Erythroblast (primary cell): Measurements from ENCODE around the gene AMPD3.
A peak's percentile ranks its signal among the peaks of the same experiment; 100 is the strongest.

Experiments
- DNase-seq, 2 experiments: peaks; one replicate each; lab custom pipeline; 2025; lab: John Stamatoyannopoulos, UW
- GATA1 ChIP-seq: IDR thresholded peaks from 2 replicates; pipeline ENCODE4 v1.6.1; 2011; ENCODE audit warnings: low read depth, mild to moderate bottlenecking, control low read depth, low read length, moderate library complexity
- POLR2A ChIP-seq: IDR thresholded peaks from 2 replicates; pipeline ENCODE4 v1.6.1; 2011; ENCODE audit warnings: mild to moderate bottlenecking, low read length

The AMPD3 gene

DNA sequence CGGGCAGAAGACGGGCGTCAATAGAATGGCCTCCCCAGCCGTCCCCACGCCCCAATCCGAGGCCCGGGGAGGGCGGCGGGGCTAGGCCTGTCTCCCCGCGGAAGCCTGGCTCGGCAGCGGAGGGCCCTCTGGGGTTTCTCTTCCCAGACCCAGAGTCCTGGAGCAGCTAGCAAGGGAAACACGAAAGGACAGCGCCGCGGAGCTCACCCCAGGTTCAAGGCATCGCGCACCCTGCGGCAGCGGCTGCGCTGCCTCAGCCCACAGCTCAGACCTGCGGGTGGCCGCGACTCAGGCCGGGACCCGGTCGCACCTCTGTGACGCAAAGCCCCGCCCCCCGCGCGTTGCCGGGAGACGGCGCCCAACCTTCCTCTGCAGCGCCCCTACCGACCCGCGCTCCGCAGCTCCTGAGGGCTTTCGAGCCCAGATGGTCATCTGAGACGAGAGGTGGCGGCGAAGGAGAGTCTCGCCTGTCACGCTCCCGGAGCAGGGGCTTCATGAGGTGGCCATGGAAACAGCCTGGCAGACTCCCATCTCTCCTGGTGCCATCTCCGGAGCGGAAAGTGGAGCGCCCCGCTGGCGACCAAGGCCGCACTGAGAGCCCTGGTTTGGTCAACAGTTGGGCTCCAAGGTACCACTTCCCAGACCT lies 86.0 kb downstream of the AMPD3 start, which contains the start of gene RNF141:
Gene RNF141, minus strand, starts transcription at position 273 of the 646 bp plus-strand sequence. CDS start 7,029 bp downstream, outside the sequence.
- no peak for TF ChIP-seq GATA1
- peak; percentile 94 for TF ChIP-seq POLR2A
- DNase-seq = peak; percentile 94 to 97

DNA sequence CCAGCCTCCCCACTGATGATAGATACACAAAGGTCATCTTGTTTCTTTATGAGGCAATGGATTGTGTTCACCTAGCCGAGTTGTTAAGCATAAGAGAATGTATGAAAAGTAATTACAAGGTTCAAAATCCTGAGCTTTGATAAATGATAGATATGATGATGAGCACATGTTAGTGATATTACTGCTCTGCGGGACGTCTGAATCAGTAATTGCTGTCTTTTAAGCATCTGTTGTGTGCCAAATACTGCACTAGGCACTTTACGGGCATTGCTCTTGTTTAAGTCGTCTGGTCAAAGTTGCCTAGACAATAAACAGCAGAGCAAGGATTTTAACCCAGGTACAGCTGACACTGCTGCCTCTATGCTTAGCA lies 86.5 kb downstream of the AMPD3 start:
- TF ChIP-seq GATA1 (no peak), POLR2A (no peak)
- DNase-seq = no peak

DNA sequence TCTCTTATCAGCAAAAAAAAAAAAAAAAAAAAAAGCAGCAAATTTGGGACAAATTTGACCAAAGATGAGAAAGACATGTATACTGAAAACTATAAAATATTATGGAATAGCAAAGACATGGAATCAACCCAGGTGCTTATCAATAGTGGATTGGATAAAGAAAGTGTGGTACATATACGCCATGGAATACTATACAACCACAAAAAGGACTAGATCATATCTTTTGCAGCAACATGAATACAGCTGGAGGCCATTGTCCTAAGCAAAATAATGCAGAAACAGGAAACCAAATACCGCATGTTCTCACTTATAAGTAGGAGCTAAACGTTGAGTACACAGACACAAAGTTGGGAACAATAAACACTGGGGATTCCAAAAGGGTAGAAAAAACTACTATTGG lies 87.7 kb downstream of the AMPD3 start:
- TF ChIP-seq POLR2A = no peak
- no peak for TF ChIP-seq GATA1
- no peak for DNase-seq

GRCh38 chr11:10543782-10544181 lies 88.7 kb downstream of the AMPD3 start:
- TF ChIP-seq POLR2A = no peak
- TF ChIP-seq GATA1 = no peak
- DNase-seq = no peak

GRCh38 chr11:10544491-10545465 lies 89.7 kb downstream of the AMPD3 start:
- DNase-seq = no peak
- TF ChIP-seq POLR2A (no peak), GATA1 (no peak)

DNA sequence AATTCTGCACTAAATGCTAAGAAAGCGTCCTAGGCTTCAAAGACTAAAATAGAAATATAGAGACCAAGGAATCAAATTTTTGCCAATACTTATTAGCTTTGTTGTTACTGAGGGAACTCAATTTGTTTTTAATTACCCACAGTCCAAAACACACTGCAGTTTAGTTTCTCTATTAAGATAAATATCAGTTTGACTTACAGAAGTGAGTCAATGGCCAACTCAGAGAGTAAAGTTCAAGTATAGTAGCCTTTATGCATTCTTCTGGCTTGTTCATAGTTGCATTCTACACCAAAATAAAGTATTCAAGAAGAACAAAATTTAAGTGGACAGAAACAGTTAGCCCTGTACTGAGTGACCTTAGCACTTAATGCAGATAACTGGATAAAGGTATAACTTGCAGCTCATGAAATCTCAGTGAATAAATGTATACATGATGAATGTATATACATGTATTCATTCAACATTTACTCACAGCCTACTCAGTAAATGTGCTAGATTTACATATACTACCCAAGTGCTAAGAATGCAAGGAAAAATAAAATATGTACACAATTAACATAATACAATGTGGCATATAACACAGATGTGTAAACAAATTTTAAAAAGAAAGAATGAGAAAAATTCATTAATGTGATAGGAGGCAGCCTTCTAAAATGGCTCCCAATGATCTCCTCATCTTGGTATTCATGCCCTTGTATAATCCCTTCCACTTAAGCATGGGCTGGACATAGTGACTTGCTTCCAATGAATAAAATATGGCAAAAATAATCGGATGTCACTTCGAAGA lies 95.6 kb downstream of the AMPD3 start:
- peak in 1 of 2 experiments; percentile 21 for DNase-seq
- TF ChIP-seq GATA1 (no peak), POLR2A (no peak)

DNA sequence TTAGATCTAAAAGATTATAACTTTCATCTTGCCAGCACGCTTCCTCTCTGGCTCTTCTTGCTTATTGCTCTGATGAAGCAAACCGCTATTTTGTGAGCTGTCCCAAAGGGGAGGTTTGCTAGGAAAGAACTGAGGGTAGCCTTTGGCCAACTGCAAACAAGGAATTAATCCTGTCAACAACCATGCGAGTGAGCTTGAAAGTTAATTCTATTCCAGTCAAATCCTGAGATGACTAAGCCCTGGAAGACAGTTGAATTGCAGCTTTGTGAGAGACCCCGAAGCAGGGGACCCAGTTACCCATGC lies 96.2 kb downstream of the AMPD3 start:
- no peak for DNase-seq

DNA sequence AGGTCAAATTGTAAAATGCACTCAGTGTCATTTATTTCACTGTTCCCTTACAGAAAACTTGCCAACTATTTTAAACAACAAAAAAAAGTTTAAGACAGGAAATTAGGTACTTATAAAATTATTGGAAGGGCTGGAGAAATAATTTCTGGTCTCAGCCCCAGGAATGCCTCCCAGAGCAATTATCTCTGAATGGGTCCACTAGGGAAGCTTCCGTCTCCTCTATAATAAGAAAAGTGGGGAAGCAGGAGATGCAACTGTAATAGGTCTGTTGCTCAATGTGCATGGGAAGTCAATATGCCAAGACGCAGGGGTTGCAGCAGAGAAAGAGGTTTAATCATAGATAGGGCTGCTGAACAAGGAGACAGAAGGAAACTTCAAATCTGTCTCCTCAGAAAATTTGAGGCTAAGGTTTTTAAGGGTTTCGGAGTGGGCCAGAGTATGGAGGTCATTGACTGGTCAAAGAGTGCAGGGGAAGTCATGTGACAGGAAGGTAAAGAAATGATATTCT lies 96.8 kb downstream of the AMPD3 start:
- no peak for DNase-seq
- TF ChIP-seq POLR2A (no peak), GATA1 (no peak)

More for the DNA sequence above, 96.2 kb downstream of the AMPD3 start:
- TF ChIP-seq POLR2A (no peak), GATA1 (no peak)

- no peak for DNase-seq
- no peak for TF ChIP-seq GATA1
Observed at GRCh38 chr11:10556590-10556989, 101.5 kb downstream of the AMPD3 start.
